22Rv1 (cell line): Measurements from ENCODE around the gene IL17B.
A peak's percentile ranks its signal among the peaks of the same experiment; 100 is the strongest.

Experiments
- H3K27ac ChIP-seq: fragments of 450-650 bp; 2 replicates; pipeline ENCODE4 v1.5.1; 2017
- ZFX ChIP-seq: fragments of 450-650 bp; IDR thresholded peaks from 2 replicates; pipeline ENCODE4 v1.6.1; 2017; ENCODE audit warnings: antibody characterized with exemption, borderline replicate concordance
- TF ChIP-seq, protein P1 (sequence below): fragments of 450-650 bp; IDR thresholded peaks from 2 replicates; pipeline ENCODE4 v1.5.1; 2017; ENCODE audit warnings: mild to moderate bottlenecking

The IL17B gene

DNA sequence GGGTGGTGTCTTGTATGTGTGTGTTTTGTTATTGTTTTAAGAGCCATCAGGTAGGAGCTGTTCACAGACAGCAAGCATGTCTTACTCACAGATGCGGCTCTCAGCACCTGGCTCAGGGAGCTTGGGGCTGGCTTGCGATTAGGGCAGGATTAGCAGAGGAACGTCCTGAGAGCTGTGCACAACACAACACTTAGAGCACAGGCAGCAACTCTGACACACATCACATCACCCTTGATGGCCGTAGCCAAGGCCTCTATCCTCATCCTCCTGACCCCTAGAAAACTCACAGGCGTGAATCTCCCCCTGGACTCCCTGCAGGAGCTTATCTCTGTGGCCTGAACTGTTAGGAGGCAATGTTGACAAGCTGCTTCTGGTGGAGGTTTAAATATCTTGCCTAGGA is 7.1 kb upstream of the IL17B start:
- no peak for TF ChIP-seq ZFX
- TF ChIP-seq, protein P1, sequence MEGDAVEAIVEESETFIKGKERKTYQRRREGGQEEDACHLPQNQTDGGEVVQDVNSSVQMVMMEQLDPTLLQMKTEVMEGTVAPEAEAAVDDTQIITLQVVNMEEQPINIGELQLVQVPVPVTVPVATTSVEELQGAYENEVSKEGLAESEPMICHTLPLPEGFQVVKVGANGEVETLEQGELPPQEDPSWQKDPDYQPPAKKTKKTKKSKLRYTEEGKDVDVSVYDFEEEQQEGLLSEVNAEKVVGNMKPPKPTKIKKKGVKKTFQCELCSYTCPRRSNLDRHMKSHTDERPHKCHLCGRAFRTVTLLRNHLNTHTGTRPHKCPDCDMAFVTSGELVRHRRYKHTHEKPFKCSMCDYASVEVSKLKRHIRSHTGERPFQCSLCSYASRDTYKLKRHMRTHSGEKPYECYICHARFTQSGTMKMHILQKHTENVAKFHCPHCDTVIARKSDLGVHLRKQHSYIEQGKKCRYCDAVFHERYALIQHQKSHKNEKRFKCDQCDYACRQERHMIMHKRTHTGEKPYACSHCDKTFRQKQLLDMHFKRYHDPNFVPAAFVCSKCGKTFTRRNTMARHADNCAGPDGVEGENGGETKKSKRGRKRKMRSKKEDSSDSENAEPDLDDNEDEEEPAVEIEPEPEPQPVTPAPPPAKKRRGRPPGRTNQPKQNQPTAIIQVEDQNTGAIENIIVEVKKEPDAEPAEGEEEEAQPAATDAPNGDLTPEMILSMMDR: no peak
- H3K27ac ChIP-seq: no peak overlapping the region

- H3K27ac ChIP-seq: no peak overlapping the region
Measured at GRCh38 chr5:149383399-149383798, 4.3 kb upstream of the IL17B start.

GRCh38 chr5:149382517-149383220 is 3.6 kb upstream of the IL17B start:
- H3K27ac ChIP-seq: no peak overlapping the region
- no peak for TF ChIP-seq ZFX
- TF ChIP-seq, protein P1: no peak

More at GRCh38 chr5:149383399-149383798, 4.3 kb upstream of the IL17B start:
- TF ChIP-seq, protein P1: no peak

- TF ChIP-seq, protein P1: peak; percentile 93
- no peak for TF ChIP-seq ZFX
- H3K27ac ChIP-seq: no peak overlapping the region
Measured at GRCh38 chr5:149381986-149382338, 2.9 kb upstream of the IL17B start.

GRCh38 chr5:149381261-149381985 is 2.3 kb upstream of the IL17B start:
- TF ChIP-seq, protein P1: no peak
- no peak for TF ChIP-seq ZFX
- no peak overlapping the region for H3K27ac ChIP-seq

DNA sequence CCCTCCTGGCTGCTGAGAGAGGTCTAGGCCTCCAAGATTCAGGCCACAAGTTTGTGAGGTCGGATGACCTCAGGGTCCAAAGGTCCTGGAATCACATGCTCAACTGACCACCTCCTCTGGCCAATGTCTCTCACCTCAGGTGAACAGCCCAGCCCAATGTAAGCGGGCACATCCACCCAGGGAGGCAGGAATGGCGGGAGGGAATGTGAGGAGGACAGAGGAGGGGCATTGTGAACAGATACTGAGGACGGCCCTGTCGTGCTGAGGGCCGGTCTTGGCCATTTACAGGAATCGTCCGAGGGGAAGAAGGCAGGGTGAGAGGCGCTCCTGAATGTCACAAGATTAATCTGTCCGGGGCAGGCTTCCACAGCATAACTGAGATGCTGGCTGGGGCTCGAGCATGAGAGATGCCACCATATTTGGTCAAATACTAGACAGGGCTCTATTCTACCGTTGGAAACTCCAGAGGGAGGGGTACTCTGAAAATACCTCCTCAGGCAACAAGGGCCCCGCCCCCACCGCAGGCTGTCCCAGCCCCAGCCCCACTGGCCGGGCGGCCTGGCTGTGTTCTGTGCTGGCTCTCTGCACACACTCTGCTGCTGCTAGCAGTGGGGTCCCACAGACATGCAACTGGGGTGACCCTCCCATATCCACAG is 1.5 kb upstream of the IL17B start:
- TF ChIP-seq, protein P1: no peak
- no peak for TF ChIP-seq ZFX
- H3K27ac ChIP-seq: no peak overlapping the region

GRCh38 chr5:149379818-149380374 is 804 bp upstream of the IL17B start:
- H3K27ac ChIP-seq: no peak overlapping the region
- TF ChIP-seq, protein P1: no peak
- TF ChIP-seq ZFX: no peak
